Measurements from ENCODE around the gene STPG2. TPM values are rescaled to one million over a fixed set of nuclear protein-coding genes. Genes with fewer than 3 reads are reported as not detected.

The STPG2 gene
- total RNA-seq, 4 donors from 2014 or later, result not detected

GRCh38 chr4:97942137-97942536 lies 201.1 kb downstream of the STPG2 start:
- no peak overlapping the region for H3K4me3 ChIP-seq
- H3K4me1 ChIP-seq, result no peaks in the 10 kb centered on the region
- H3K27ac ChIP-seq, result no peak overlapping the region
- H3K27me3 ChIP-seq, result no peaks in the 10 kb centered on the region
- H3K9me3 ChIP-seq, result peaks cover 0 to 9% (median 0%) of the 10 kb centered on the region in 4 donors
- DNase-seq, result no peak
- H3K36me3 ChIP-seq, result no peaks in the 10 kb centered on the region
- no peak for TF ChIP-seq POLR2A (IDR thresholded peaks at IDR 0.05)
- TF ChIP-seq CTCF (IDR thresholded peaks at IDR 0.05), result no peak

- Histone ChIP-seq H3K4me1 (no peaks in the 10 kb centered on the region), H3K36me3 (no peaks in the 10 kb centered on the region), H3K27me3 (no peaks in the 10 kb centered on the region), H3K9me3 (peaks cover 0 to 9% (median 0%) of the 10 kb centered on the region in 4 donors), H3K27ac (no peak overlapping the region), H3K4me3 (no peak overlapping the region)
- TF ChIP-seq CTCF (IDR thresholded peaks at IDR 0.05) (no peak), POLR2A (IDR thresholded peaks at IDR 0.05) (no peak)
- no peak for DNase-seq
Observed at GRCh38 chr4:97938141-97938540, 205.1 kb downstream of the STPG2 start.

- Histone ChIP-seq H3K36me3 (no peaks in the 10 kb centered on the region), H3K27ac (no peak overlapping the region), H3K27me3 (no peaks in the 10 kb centered on the region), H3K9me3 (no peaks in the 10 kb centered on the region), H3K4me1 (no peaks in the 10 kb centered on the region), H3K4me3 (no peak overlapping the region)
- TF ChIP-seq POLR2A (IDR thresholded peaks at IDR 0.05), result no peak
- no peak for TF ChIP-seq CTCF (IDR thresholded peaks at IDR 0.05)
- no peak for DNase-seq
Observed at GRCh38 chr4:97924341-97924958, 218.8 kb downstream of the STPG2 start.

GRCh38 chr4:97923096-97923495 lies 220.2 kb downstream of the STPG2 start:
- no peaks in the 10 kb centered on the region for H3K4me1 ChIP-seq
- H3K27ac ChIP-seq, result no peak overlapping the region
- no peaks in the 10 kb centered on the region for H3K36me3 ChIP-seq
- DNase-seq, result no peak
- H3K4me3 ChIP-seq, result no peak overlapping the region
- TF ChIP-seq CTCF (IDR thresholded peaks at IDR 0.05), result no peak
- TF ChIP-seq POLR2A (IDR thresholded peaks at IDR 0.05), result no peak
- no peaks in the 10 kb centered on the region for H3K27me3 ChIP-seq
- no peaks in the 10 kb centered on the region for H3K9me3 ChIP-seq

GRCh38 chr4:97917115-97917514 lies 226.2 kb downstream of the STPG2 start:
- H3K4me1 ChIP-seq, result no peaks in the 10 kb centered on the region
- no peak overlapping the region for H3K27ac ChIP-seq
- DNase-seq, result no peak
- no peaks in the 10 kb centered on the region for H3K36me3 ChIP-seq
- no peaks in the 10 kb centered on the region for H3K9me3 ChIP-seq
- no peak overlapping the region for H3K4me3 ChIP-seq
- H3K27me3 ChIP-seq, result no peaks in the 10 kb centered on the region
- TF ChIP-seq POLR2A (IDR thresholded peaks at IDR 0.05) (no peak), CTCF (IDR thresholded peaks at IDR 0.05) (no peak)

- Histone ChIP-seq H3K4me1 (no peaks in the 10 kb centered on the region), H3K4me3 (no peak overlapping the region), H3K36me3 (no peaks in the 10 kb centered on the region), H3K9me3 (no peaks in the 10 kb centered on the region), H3K27me3 (no peaks in the 10 kb centered on the region), H3K27ac (no peak overlapping the region)
- TF ChIP-seq POLR2A (IDR thresholded peaks at IDR 0.05) (no peak), CTCF (IDR thresholded peaks at IDR 0.05) (no peak)
- DNase-seq, result no peak
Observed at GRCh38 chr4:97912156-97912555, 231.1 kb downstream of the STPG2 start.
